ENCODE results near the gene TRAF4. TPM values are rescaled to one million over a fixed set of nuclear protein-coding genes. Genes with fewer than 3 reads are reported as not detected.
A peak's percentile ranks its signal among the peaks of the same experiment; 100 is the strongest.
"Not testable (repeated sequence)": the region's sequence is repeated elsewhere in the genome, so short reads cannot be mapped to it uniquely, and the experiment has no call there.

The TRAF4 gene
- total RNA-seq, 2 donors from 2014 or later = 59.7 to 186 TPM

- DNase-seq (ENCODE audit: low spot score) (no peak), ATAC-seq (no peak)
- H3K9me3 Mint-ChIP-seq = no peaks in the 10 kb centered on the region
- H3K27me3 Mint-ChIP-seq = peaks cover 2 to 4% of the 10 kb centered on the region in 2 donors
- peak overlapping the region; percentile 97 for H3K4me3 Mint-ChIP-seq
- peak overlapping the region; percentile 93 to 97 for H3K27ac Mint-ChIP-seq
- peaks cover 34% of the 10 kb centered on the region for H3K36me3 Mint-ChIP-seq
- H3K4me1 Mint-ChIP-seq (ENCODE audit: low read depth in 2 of 2) = peaks cover 54% of the 10 kb centered on the region in 2 donors
These were observed 23.4 kb upstream of the TRAF4 start for GRCh38 chr17:28720247-28720996.

DNA sequence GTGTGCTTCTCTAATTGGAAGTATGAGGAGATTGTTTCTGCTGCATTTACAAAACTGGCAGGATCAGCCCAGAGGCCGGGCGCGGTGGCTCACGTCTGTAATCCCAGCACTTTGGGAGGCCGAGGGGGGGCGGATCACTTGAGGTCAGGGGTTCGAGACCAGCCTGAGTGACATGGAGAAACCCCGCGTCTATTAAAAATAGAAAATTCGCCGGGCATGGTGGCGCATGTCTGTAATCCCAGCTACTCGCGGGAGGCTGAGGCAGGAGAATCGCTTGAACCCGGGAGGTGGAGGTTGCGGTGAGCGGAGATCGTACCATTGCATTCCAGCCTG lies 22.8 kb upstream of the TRAF4 start:
- Mint-ChIP-seq H3K4me1 (ENCODE audit: low read depth in 2 of 2) (peaks cover 58% of the 10 kb centered on the region in 2 donors), H3K27ac (peak overlapping the region; percentile 93 to 97), H3K36me3 (peaks cover 34% of the 10 kb centered on the region), H3K4me3 (peak overlapping the region; percentile 97)
- H3K9me3 Mint-ChIP-seq; H3K27me3 Mint-ChIP-seq; ATAC-seq; DNase-seq (ENCODE audit: low spot score): not testable (repeated sequence)

DNA sequence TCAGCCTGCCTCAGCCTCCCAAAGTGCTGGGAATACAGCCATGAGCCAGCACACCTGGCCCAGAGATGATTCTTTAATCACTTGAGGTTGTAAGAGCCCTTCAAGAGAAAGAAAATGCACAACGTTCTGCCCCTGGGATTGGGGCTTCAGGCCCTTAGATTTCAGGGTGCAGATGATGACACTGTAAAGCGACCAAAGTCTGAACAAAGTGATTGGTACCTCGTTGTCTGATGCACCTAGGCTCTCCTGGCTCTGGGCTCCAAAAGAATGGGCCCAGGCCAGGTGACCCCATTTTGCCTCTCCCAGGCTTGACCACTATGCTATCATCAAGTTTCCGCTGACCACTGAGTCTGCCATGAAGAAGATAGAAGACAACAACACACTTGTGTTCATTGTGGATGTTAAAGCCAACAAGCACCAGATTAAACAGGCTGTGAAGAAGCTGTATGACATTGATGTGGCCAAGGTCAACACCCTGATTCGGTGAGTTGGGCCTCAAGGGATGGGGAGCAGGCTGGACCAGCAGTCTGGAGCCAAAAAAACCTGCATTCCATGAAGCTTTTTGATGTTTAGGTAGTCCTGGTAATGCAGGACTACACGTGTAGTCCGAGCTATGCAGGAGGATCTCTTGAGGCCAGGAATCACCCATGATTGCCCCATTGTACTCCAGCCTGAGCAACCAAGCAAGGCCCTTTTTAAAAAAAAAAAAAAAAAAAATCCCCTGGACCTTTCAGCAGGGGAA lies 21.2 kb upstream of the TRAF4 start:
- H3K4me1 Mint-ChIP-seq (ENCODE audit: low read depth in 2 of 2) = peaks cover 67 to 68% of the 10 kb centered on the region in 2 donors
- peak overlapping the region; percentile 97 for H3K4me3 Mint-ChIP-seq
- H3K9me3 Mint-ChIP-seq = no peaks in the 10 kb centered on the region
- ATAC-seq (no peak), DNase-seq (ENCODE audit: low spot score) (no peak)
- H3K27me3 Mint-ChIP-seq = no peaks in the 10 kb centered on the region
- peak overlapping the region in 1 of 2 donors; percentile 93 for H3K27ac Mint-ChIP-seq
- H3K36me3 Mint-ChIP-seq = peaks cover 34% of the 10 kb centered on the region

GRCh38 chr17:28723159-28723835 lies 20.5 kb upstream of the TRAF4 start:
- H3K4me3 Mint-ChIP-seq = peak overlapping the region; percentile 97
- ATAC-seq = no peak
- no peak for DNase-seq (ENCODE audit: low spot score)
- peaks cover 69 to 70% of the 10 kb centered on the region in 2 donors for H3K4me1 Mint-ChIP-seq (ENCODE audit: low read depth in 2 of 2)
- H3K27ac Mint-ChIP-seq = peak overlapping the region in 1 of 2 donors; percentile 80
- H3K27me3 Mint-ChIP-seq = no peaks in the 10 kb centered on the region
- no peaks in the 10 kb centered on the region for H3K9me3 Mint-ChIP-seq
- H3K36me3 Mint-ChIP-seq = peaks cover 34% of the 10 kb centered on the region

- H3K4me3 Mint-ChIP-seq = peak overlapping the region; percentile 97
- not testable (repeated sequence) for H3K9me3 Mint-ChIP-seq; ATAC-seq; H3K27me3 Mint-ChIP-seq; DNase-seq (ENCODE audit: low spot score)
- peak overlapping the region; percentile 38 to 80 for H3K27ac Mint-ChIP-seq
- H3K36me3 Mint-ChIP-seq = peaks cover 34% of the 10 kb centered on the region
- peaks cover 69 to 70% of the 10 kb centered on the region in 2 donors for H3K4me1 Mint-ChIP-seq (ENCODE audit: low read depth in 2 of 2)
These were observed 19.8 kb upstream of the TRAF4 start for GRCh38 chr17:28723836-28724499.

- DNase-seq (ENCODE audit: low spot score) = no peak
These were observed 19.2 kb upstream of the TRAF4 start for GRCh38 chr17:28724500-28725165.

GRCh38 chr17:28725166-28725659 lies 18.6 kb upstream of the TRAF4 start:
- Mint-ChIP-seq H3K27me3 (no peaks in the 10 kb centered on the region), H3K27ac (peak overlapping the region; percentile 38 to 80), H3K9me3 (no peaks in the 10 kb centered on the region), H3K36me3 (peaks cover 29% of the 10 kb centered on the region), H3K4me1 (ENCODE audit: low read depth in 2 of 2) (peaks cover 66 to 67% of the 10 kb centered on the region in 2 donors), H3K4me3 (peak overlapping the region; percentile 97)
- DNase-seq (ENCODE audit: low spot score) (no peak), ATAC-seq (no peak)

More at GRCh38 chr17:28724500-28725165, 19.2 kb upstream of the TRAF4 start:
- ATAC-seq = no peak
- peaks cover 67 to 68% of the 10 kb centered on the region in 2 donors for H3K4me1 Mint-ChIP-seq (ENCODE audit: low read depth in 2 of 2)
- H3K36me3 Mint-ChIP-seq = peaks cover 34% of the 10 kb centered on the region
- H3K4me3 Mint-ChIP-seq = peak overlapping the region; percentile 97
- no peaks in the 10 kb centered on the region for H3K9me3 Mint-ChIP-seq
- H3K27ac Mint-ChIP-seq = peak overlapping the region; percentile 38 to 80
- H3K27me3 Mint-ChIP-seq = no peaks in the 10 kb centered on the region

DNA sequence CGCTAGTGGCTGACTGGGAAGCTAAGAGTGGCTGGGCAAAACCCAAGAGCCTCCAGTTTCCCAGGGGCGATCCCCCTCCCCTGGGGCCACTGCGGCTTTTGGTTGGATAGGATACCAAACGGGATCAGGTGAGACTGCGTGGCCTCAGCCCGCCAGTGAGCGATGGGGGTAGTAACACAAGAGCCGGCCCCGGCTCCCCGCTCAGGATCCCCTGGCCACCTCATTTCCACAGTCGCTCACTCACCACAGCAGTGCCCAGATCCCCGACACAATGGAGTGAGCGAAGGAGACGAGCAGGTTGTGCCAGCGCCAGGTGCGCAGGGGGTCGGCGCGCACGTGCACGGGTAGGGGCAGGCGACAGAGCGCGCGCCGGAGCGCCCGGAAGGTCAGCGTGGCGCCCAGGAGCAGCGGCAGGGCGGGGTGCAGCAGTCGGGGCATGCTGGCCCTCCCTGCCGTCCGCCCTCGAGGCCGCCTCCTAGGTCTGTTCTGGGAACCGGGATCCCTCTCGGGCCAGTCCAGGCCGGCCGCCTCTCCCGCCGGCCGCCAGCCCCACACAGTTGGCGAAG lies 18.1 kb upstream of the TRAF4 start:
- H3K4me1 Mint-ChIP-seq (ENCODE audit: low read depth in 2 of 2) = peaks cover 61 to 62% of the 10 kb centered on the region in 2 donors
- H3K4me3 Mint-ChIP-seq = peak overlapping the region; percentile 97
- no peak for DNase-seq (ENCODE audit: low spot score)
- H3K27ac Mint-ChIP-seq = peak overlapping the region; percentile 38 to 80
- H3K27me3 Mint-ChIP-seq = no peaks in the 10 kb centered on the region
- H3K9me3 Mint-ChIP-seq = no peaks in the 10 kb centered on the region
- H3K36me3 Mint-ChIP-seq = peaks cover 24% of the 10 kb centered on the region
- ATAC-seq = peak in 1 of 2 donors; percentile 8

GRCh38 chr17:28726226-28726626 lies 17.6 kb upstream of the TRAF4 start, which contains the start of gene TLCD1:
TSS of gene TLCD1 (minus strand) at chr17:28726233. CDS start at chr17:28726097, 136 bp downstream.
- H3K27ac Mint-ChIP-seq = peak within 1 kb of the TSS; percentile 95 to 98
- no peaks in the 10 kb centered on the region for H3K9me3 Mint-ChIP-seq
- ATAC-seq (peak; percentile 60 to 71), DNase-seq (ENCODE audit: low spot score) (peak; percentile 84)
- peaks cover 22% of the 10 kb centered on the region for H3K36me3 Mint-ChIP-seq
- peaks cover 59 to 60% of the 10 kb centered on the region in 2 donors for H3K4me1 Mint-ChIP-seq (ENCODE audit: low read depth in 2 of 2)
- no peaks in the 10 kb centered on the region for H3K27me3 Mint-ChIP-seq
- H3K4me3 Mint-ChIP-seq = peak within 1 kb of the TSS; percentile 97

DNA sequence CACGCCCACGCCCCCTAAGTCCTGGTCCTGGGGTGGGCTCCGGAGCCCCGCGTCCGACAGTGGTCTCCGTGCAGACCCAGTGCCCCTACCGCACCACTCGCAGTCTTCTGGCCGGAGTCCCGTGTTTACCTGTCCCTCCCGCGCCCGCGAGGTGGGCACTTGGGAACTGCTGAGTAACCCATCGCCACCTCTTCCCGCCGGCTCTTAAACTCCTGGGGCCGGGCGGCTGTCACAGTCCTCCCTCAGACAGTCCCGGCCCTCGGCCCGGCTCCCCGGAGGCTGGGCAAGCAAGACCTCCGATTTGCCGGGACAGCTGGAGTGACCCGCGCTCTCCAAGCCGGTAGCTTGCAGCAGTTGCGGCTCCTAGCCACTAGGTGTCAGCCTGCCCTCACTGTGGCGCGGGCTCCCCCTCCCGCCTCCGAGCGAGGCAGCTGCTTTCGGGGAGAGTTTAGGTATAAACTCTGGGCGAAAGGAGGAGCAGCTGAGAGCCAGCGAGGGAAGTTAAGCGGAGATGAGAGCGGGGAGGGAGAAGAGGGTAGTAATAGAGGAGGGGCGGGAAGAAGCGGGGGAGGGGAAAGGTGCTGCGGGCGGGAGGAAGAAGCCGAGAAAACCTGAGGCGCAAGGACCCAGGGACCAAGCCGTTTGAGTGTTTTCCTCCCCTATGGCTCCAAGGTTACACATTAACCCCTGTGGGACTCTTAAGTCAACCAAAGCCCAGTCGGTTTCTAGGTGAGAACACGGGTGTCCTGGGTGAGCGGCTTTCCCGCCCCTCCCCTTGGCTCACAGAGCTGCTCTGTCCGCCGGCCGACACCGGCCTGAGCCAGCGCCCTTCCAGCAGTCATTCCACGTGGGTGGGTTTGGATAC lies 17.0 kb upstream of the TRAF4 start:
- Mint-ChIP-seq H3K27ac (peak overlapping the region; percentile 95 to 98), H3K27me3 (no peaks in the 10 kb centered on the region), H3K9me3 (no peaks in the 10 kb centered on the region), H3K4me3 (peak overlapping the region; percentile 91), H3K36me3 (peaks cover 18% of the 10 kb centered on the region), H3K4me1 (ENCODE audit: low read depth in 2 of 2) (peaks cover 55 to 56% of the 10 kb centered on the region in 2 donors)
- DNase-seq (ENCODE audit: low spot score) (peak; percentile 93), ATAC-seq (peak; percentile 69 to 76)

DNA sequence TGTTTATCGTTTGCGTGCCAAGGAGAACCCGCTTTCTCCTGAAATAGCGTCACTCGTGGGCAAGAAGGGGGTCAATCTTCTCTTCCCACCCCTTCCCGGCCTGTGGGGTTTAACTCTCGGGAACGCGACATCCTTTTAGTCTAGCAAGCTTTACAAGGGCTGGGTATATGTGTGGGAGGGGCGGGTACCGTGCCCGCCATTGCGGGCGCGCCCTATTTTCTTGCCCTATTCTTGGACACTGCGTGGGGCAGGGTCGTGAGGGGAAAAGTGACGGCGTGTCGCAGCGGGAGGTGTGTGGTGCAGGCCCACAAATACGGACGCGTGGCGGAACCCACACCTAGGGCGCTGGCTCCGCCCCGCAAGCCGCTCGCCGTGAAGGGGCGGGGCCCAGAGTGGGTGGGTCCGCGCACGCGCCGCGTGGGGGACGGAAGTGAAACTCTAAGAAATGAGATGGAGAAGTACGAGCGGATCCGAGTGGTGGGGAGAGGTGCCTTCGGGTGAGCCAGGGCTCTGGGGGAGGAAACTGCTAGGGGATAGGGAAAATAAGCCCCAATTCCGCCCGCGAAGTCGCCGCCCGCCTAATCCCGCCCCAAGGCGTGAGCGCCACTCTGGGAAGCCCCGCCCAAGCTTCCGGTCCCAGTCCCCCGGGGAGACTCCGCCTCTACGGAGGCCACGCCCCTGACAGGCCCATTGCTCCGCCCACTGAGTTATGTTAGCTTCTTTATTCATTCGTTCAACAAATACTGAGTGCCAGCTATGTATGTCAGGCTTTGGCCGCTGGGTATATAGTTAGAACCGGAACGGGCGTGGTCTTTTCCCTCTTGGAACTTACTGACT lies 15.2 kb upstream of the TRAF4 start, which contains the start of gene NEK8:
Gene NEK8 (plus strand): TSS at position 425 of the 837 bp plus-strand sequence. CDS start 26 bp downstream, at position 451.
- peak; percentile 74 to 84 for ATAC-seq
- Mint-ChIP-seq H3K27ac (peak within 1 kb of the TSS; percentile 95 to 98), H3K4me3 (peak within 1 kb of the TSS; percentile 91), H3K27me3 (no peaks in the 10 kb centered on the region), H3K36me3 (peaks cover 14% of the 10 kb centered on the region), H3K4me1 (ENCODE audit: low read depth in 2 of 2) (peaks cover 47 to 50% of the 10 kb centered on the region in 2 donors), H3K9me3 (no peaks in the 10 kb centered on the region)
- DNase-seq (ENCODE audit: low spot score) = peak; percentile 96
